Osteocyte (in vitro differentiated cells): ENCODE results near the gene TADA1. TPM values are rescaled to one million over a fixed set of nuclear protein-coding genes. Genes with fewer than 3 reads are reported as not detected.

Experiments
- DNase-seq: peaks from one replicate; pipeline ENCODE4 v3.0.0; 2021; ENCODE audit warnings: mixed read lengths; ENCODE audit not compliant: unreplicated experiment; ENCODE audit errors: extremely low spot score
- H3K27ac Mint-ChIP-seq: one replicate; pipeline ENCODE4 v1.8.0; 2021; ENCODE audit warnings: mild to moderate bottlenecking, mixed read lengths; ENCODE audit not compliant: unreplicated experiment
- H3K27me3 Mint-ChIP-seq: one replicate; pipeline ENCODE4 v1.8.0; 2021; ENCODE audit warnings: mixed read lengths; ENCODE audit not compliant: unreplicated experiment
- H3K36me3 Mint-ChIP-seq: one replicate; pipeline ENCODE4 v1.8.0; 2021; ENCODE audit warnings: mixed read lengths; ENCODE audit not compliant: unreplicated experiment
- H3K4me1 Mint-ChIP-seq: one replicate; pipeline ENCODE4 v1.8.0; 2021; ENCODE audit warnings: mixed read lengths; ENCODE audit not compliant: unreplicated experiment
- H3K4me3 Mint-ChIP-seq: one replicate; pipeline ENCODE4 v1.8.0; 2021; ENCODE audit warnings: mild to moderate bottlenecking, moderate library complexity, mixed read lengths; ENCODE audit not compliant: unreplicated experiment
- H3K9me3 Mint-ChIP-seq: one replicate; pipeline ENCODE4 v1.8.0; 2021; ENCODE audit warnings: mixed read lengths; ENCODE audit not compliant: unreplicated experiment
- CTCF ChIP-seq: fragments of 200-600 bp; sonication (generic); IDR thresholded peaks from 2 replicates; pipeline ENCODE4 v1.5.0; 2021; ENCODE audit warnings: antibody characterized with exemption, mild to moderate bottlenecking, moderate library complexity
- total RNA-seq: library from RNA; stranded (reverse); gene quantifications from 2 replicates; pipeline ENCODE4 v1.2.1, GENCODE V29; 2021

The TADA1 gene
- total RNA-seq, 1 donor from 2014 or later = 9.8 TPM

DNA sequence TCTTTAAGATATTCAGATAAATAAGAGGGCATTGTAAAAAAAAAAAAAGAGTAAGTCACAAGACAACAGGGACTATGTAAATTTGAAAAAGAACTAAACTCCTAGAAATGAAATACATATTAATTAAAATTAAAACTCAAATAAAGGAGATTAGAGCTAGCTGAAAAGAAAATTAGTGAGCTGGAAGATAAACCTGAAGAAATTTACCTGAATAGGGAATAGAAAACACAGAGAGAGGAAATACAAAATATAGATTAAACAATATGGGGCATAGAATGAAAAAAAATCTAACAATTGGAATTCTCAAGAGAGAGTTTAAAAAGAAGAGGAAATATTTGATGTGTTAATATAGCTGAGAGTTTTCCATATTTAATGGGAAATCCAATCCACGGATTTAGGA, 35.6 kb upstream of the TADA1 start:
- Mint-ChIP-seq H3K4me1 (no peaks in the 10 kb centered on the region), H3K36me3 (no peaks in the 10 kb centered on the region), H3K27me3 (peaks cover 41% of the 10 kb centered on the region), H3K27ac (no peak overlapping the region), H3K9me3 (peaks cover 8% of the 10 kb centered on the region), H3K4me3 (no peak overlapping the region)
- TF ChIP-seq CTCF = no peak
- no peak for DNase-seq

- TF ChIP-seq CTCF = peak; percentile 87
- H3K4me1 Mint-ChIP-seq = peaks cover 2% of the 10 kb centered on the region
- no peak overlapping the region for H3K4me3 Mint-ChIP-seq
- peaks cover 42% of the 10 kb centered on the region for H3K27me3 Mint-ChIP-seq
- no peaks in the 10 kb centered on the region for H3K36me3 Mint-ChIP-seq
- DNase-seq = no peak
- peaks cover 8% of the 10 kb centered on the region for H3K9me3 Mint-ChIP-seq
- H3K27ac Mint-ChIP-seq = no peak overlapping the region
Observed at GRCh38 chr1:166910396-166910994, 34.4 kb upstream of the TADA1 start.

- Mint-ChIP-seq H3K27ac (no peak overlapping the region), H3K27me3 (peaks cover 51% of the 10 kb centered on the region), H3K36me3 (no peaks in the 10 kb centered on the region), H3K9me3 (peaks cover 8% of the 10 kb centered on the region), H3K4me1 (peaks cover 2% of the 10 kb centered on the region), H3K4me3 (no peak overlapping the region)
- no peak for DNase-seq
- TF ChIP-seq CTCF = no peak
Observed at GRCh38 chr1:166908942-166909341, 32.9 kb upstream of the TADA1 start.

GRCh38 chr1:166907763-166908162, 31.7 kb upstream of the TADA1 start:
- no peaks in the 10 kb centered on the region for H3K36me3 Mint-ChIP-seq
- peaks cover 2% of the 10 kb centered on the region for H3K4me1 Mint-ChIP-seq
- H3K4me3 Mint-ChIP-seq = no peak overlapping the region
- H3K27ac Mint-ChIP-seq = no peak overlapping the region
- DNase-seq = no peak
- peaks cover 8% of the 10 kb centered on the region for H3K9me3 Mint-ChIP-seq
- TF ChIP-seq CTCF = no peak
- H3K27me3 Mint-ChIP-seq = peaks cover 43% of the 10 kb centered on the region

DNA sequence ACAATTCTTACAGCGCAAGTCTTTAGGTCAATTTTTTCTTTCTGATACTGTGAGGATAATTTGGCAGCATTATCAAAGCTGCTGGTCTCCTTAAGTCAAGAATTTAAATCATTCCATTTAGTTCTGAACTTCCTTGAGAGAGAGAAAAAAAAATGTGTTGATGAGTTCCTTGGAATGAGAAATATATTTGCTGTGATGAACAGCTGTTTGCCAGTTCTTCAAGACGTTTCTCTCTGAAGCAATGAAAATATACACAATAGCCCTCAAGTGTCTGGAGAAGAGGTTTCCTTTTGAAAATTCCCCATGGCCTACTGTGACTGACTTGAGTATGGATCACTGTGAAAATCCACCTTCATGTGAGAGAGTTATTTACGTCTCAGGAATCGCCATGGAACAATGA, 31.0 kb upstream of the TADA1 start:
- no peaks in the 10 kb centered on the region for H3K36me3 Mint-ChIP-seq
- H3K4me3 Mint-ChIP-seq = no peak overlapping the region
- H3K4me1 Mint-ChIP-seq = peaks cover 2% of the 10 kb centered on the region
- no peak for TF ChIP-seq CTCF
- H3K9me3 Mint-ChIP-seq = peaks cover 8% of the 10 kb centered on the region
- peaks cover 40% of the 10 kb centered on the region for H3K27me3 Mint-ChIP-seq
- H3K27ac Mint-ChIP-seq = no peak overlapping the region
- no peak for DNase-seq
